Skeletal muscle satellite cell (primary cell): ENCODE results near the gene TBC1D5.
"Not testable (repeated sequence)": the region's sequence is repeated elsewhere in the genome, so short reads cannot be mapped to it uniquely, and the experiment has no call there.

Experiments
- H3K27me3 ChIP-seq: 2 replicates; pipeline ENCODE4 v1.7.0; 2013; ENCODE audit warnings: low read length; ENCODE audit not compliant: control insufficient read depth, insufficient read depth
- H3K36me3 ChIP-seq: 2 replicates; pipeline ENCODE4 v1.7.0; 2013; ENCODE audit warnings: mild to moderate bottlenecking, control low read depth, low read length; ENCODE audit not compliant: insufficient read depth
- H3K4me1 ChIP-seq: 2 replicates; pipeline ENCODE4 v1.7.0; 2013; ENCODE audit warnings: low read length; ENCODE audit not compliant: control insufficient read depth, insufficient read depth
- H3K4me2 ChIP-seq: 2 replicates; pipeline ENCODE4 v1.7.0; 2013; ENCODE audit warnings: mild to moderate bottlenecking, low read length
- H3K4me3 ChIP-seq: 2 replicates; pipeline ENCODE4 v1.7.0; 2013; ENCODE audit warnings: low read length
- H3K9ac ChIP-seq: 2 replicates; pipeline ENCODE4 v1.7.0; 2013; ENCODE audit warnings: mild to moderate bottlenecking, low read depth, low read length, moderate library complexity
- H3K9me3 ChIP-seq: replicated peaks from 2 replicates; pipeline ENCODE4 v1.7.0; 2013; ENCODE audit warnings: mild to moderate bottlenecking, control low read depth, low read length

Gene TBC1D5

GRCh38 chr3:17554078-17554477, 188.4 kb downstream of the TBC1D5 start:
- no peaks in the 10 kb centered on the region for H3K36me3 ChIP-seq
- no peaks in the 10 kb centered on the region for H3K9me3 ChIP-seq
- no peaks in the 10 kb centered on the region for H3K4me1 ChIP-seq
- no peak overlapping the region for H3K4me3 ChIP-seq
- H3K9ac ChIP-seq: no peak overlapping the region
- no peak overlapping the region for H3K4me2 ChIP-seq
- no peaks in the 10 kb centered on the region for H3K27me3 ChIP-seq

GRCh38 chr3:17553080-17553479, 189.4 kb downstream of the TBC1D5 start:
- no peaks in the 10 kb centered on the region for H3K27me3 ChIP-seq
- H3K4me1 ChIP-seq: no peaks in the 10 kb centered on the region
- H3K36me3 ChIP-seq: no peaks in the 10 kb centered on the region
- no peak overlapping the region for H3K9ac ChIP-seq
- no peaks in the 10 kb centered on the region for H3K9me3 ChIP-seq
- no peak overlapping the region for H3K4me2 ChIP-seq
- no peak overlapping the region for H3K4me3 ChIP-seq

- Histone ChIP-seq H3K27me3 (no peaks in the 10 kb centered on the region), H3K4me3 (no peak overlapping the region), H3K4me1 (no peaks in the 10 kb centered on the region), H3K4me2 (no peak overlapping the region), H3K9ac (no peak overlapping the region), H3K9me3 (no peaks in the 10 kb centered on the region), H3K36me3 (no peaks in the 10 kb centered on the region)
These were observed 190.1 kb downstream of the TBC1D5 start for GRCh38 chr3:17552351-17552750.

GRCh38 chr3:17551895-17552294, 190.5 kb downstream of the TBC1D5 start:
- Histone ChIP-seq H3K4me3 (no peak overlapping the region), H3K9me3 (no peaks in the 10 kb centered on the region), H3K27me3 (no peaks in the 10 kb centered on the region), H3K4me2 (no peak overlapping the region), H3K9ac (no peak overlapping the region), H3K4me1 (no peaks in the 10 kb centered on the region), H3K36me3 (no peaks in the 10 kb centered on the region)

- Histone ChIP-seq H3K36me3 (no peaks in the 10 kb centered on the region), H3K9me3 (no peaks in the 10 kb centered on the region), H3K27me3 (no peaks in the 10 kb centered on the region), H3K4me1 (no peaks in the 10 kb centered on the region), H3K4me2 (no peak overlapping the region), H3K9ac (no peak overlapping the region), H3K4me3 (no peak overlapping the region)
These were observed 191.1 kb downstream of the TBC1D5 start for GRCh38 chr3:17551333-17551732.

GRCh38 chr3:17550624-17551023, 191.8 kb downstream of the TBC1D5 start:
- no peak overlapping the region for H3K4me2 ChIP-seq
- no peak overlapping the region for H3K4me3 ChIP-seq
- H3K9ac ChIP-seq: no peak overlapping the region
- H3K4me1 ChIP-seq: no peaks in the 10 kb centered on the region
- H3K9me3 ChIP-seq: no peaks in the 10 kb centered on the region
- no peaks in the 10 kb centered on the region for H3K36me3 ChIP-seq
- H3K27me3 ChIP-seq: no peaks in the 10 kb centered on the region

- H3K9me3 ChIP-seq: no peaks in the 10 kb centered on the region
- no peak overlapping the region for H3K4me3 ChIP-seq
- no peaks in the 10 kb centered on the region for H3K27me3 ChIP-seq
These were observed 195.8 kb downstream of the TBC1D5 start for GRCh38 chr3:17546500-17547255.

GRCh38 chr3:17544632-17545031, 197.8 kb downstream of the TBC1D5 start:
- H3K9ac ChIP-seq: no peak overlapping the region
- no peaks in the 10 kb centered on the region for H3K36me3 ChIP-seq
- no peak overlapping the region for H3K4me2 ChIP-seq
- no peaks in the 10 kb centered on the region for H3K4me1 ChIP-seq
- H3K27me3 ChIP-seq: no peaks in the 10 kb centered on the region
- no peaks in the 10 kb centered on the region for H3K9me3 ChIP-seq
- no peak overlapping the region for H3K4me3 ChIP-seq

More at GRCh38 chr3:17546500-17547255, 195.8 kb downstream of the TBC1D5 start:
- H3K4me1 ChIP-seq: no peaks in the 10 kb centered on the region
- H3K4me2 ChIP-seq: no peak overlapping the region
- H3K9ac ChIP-seq: no peak overlapping the region
- no peaks in the 10 kb centered on the region for H3K36me3 ChIP-seq

GRCh38 chr3:17542591-17542990, 199.8 kb downstream of the TBC1D5 start:
- H3K4me1 ChIP-seq: no peaks in the 10 kb centered on the region
- H3K27me3 ChIP-seq: no peaks in the 10 kb centered on the region
- H3K4me2 ChIP-seq: no peak overlapping the region
- H3K36me3 ChIP-seq: no peaks in the 10 kb centered on the region
- H3K4me3 ChIP-seq: no peak overlapping the region
- no peaks in the 10 kb centered on the region for H3K9me3 ChIP-seq
- no peak overlapping the region for H3K9ac ChIP-seq

- Histone ChIP-seq H3K36me3 (no peaks in the 10 kb centered on the region), H3K27me3 (no peaks in the 10 kb centered on the region), H3K4me1 (no peaks in the 10 kb centered on the region), H3K9ac (no peak overlapping the region), H3K4me2 (no peak overlapping the region), H3K9me3 (no peaks in the 10 kb centered on the region), H3K4me3 (no peak overlapping the region)
These were observed 203.0 kb downstream of the TBC1D5 start for GRCh38 chr3:17539436-17539835.

- Histone ChIP-seq H3K4me3 (no peak overlapping the region), H3K4me1 (peaks cover 5% of the 10 kb centered on the region), H3K9me3 (no peaks in the 10 kb centered on the region)
These were observed 207.2 kb downstream of the TBC1D5 start for GRCh38 chr3:17535274-17535673.

GRCh38 chr3:17532446-17532845, 210.0 kb downstream of the TBC1D5 start:
- not testable (repeated sequence) for H3K9ac ChIP-seq, H3K4me1 ChIP-seq, H3K4me3 ChIP-seq, H3K4me2 ChIP-seq, H3K27me3 ChIP-seq, H3K36me3 ChIP-seq, H3K9me3 ChIP-seq

More at GRCh38 chr3:17535274-17535673, 207.2 kb downstream of the TBC1D5 start:
- Histone ChIP-seq H3K27me3 (no peaks in the 10 kb centered on the region), H3K4me2 (no peak overlapping the region), H3K36me3 (no peaks in the 10 kb centered on the region), H3K9ac (no peak overlapping the region)
